Measurements from ENCODE around the gene MRPL33.
A peak's percentile ranks its signal among the peaks of the same experiment; 100 is the strongest.

- TF ChIP-seq CTCF (IDR thresholded peaks at IDR 0.05) = no peak
- peak; percentile 9 to 68 (median 63) for TF ChIP-seq POLR2A (IDR thresholded peaks at IDR 0.05)
Observed at GRCh38 chr2:27765621-27766286, 5.8 kb upstream of the MRPL33 start.
